Esophagus squamous epithelium (tissue), 4 donors: Measurements from ENCODE around the gene ZDHHC14.

ENCODE experiments used
- POLR2A ChIP-seq, 4 donors: fragments of 450-650 bp; IDR thresholded peaks; one replicate each; pipeline ENCODE4 v1.6.1; 2017; ENCODE audit warnings: antibody characterized with exemption in 4 of 4, mild to moderate bottlenecking in 4 of 4, moderate library complexity in 3 of 4
- TF ChIP-seq, protein P1 (sequence below), 6 experiments: fragments of 450-650 bp in 4 of 6; fragments of 200-600 bp in 2 of 6; sonication (generic) in 2 of 6; IDR thresholded peaks; one replicate each; pipeline ENCODE4 v1.5.1; 2016 to 2019; ENCODE audit warnings: antibody characterized with exemption in 6 of 6, mild to moderate bottlenecking in 4 of 6, moderate library complexity in 4 of 6

DNA sequence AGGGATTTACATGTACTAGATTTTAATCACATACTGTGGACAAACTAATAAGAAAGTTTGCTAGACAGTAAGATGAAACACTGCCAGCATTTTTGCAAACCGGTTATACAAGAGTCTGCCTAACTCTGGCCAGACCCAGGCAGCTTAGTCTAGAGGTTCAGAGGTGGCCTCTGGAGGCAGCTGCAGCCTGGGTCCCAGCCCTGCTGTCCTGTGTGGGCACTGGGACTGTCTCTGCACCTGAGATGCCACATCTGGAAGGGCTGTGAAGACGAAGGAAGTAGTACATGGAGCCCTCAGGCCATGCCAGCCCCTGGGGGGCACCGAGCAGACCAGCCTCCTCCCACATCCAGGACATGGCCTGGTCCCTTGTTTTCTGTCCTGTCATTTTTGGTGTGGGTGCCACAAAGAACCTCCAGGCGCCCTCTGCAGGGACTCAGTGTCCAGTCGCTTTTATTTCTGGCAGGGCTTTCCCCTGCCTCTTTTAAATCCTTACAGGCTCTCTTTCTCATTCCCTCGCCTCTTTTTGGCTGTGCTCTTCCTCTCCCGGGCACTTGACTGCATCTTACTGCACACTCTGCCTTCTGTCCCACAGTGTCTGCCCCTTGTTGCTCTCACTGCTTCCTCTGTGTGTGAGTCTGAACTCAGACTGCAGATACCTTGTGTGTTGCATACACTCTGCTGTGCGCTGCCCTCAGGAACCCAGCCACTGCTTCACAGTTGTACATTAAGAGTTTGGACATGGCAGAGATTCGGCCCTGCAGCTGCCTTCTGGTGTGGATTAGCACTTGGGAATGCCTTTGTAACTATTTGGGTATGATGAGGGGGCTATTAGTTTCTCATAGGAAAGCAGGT is 216.7 kb downstream of the ZDHHC14 start:
- TF ChIP-seq, protein P1, sequence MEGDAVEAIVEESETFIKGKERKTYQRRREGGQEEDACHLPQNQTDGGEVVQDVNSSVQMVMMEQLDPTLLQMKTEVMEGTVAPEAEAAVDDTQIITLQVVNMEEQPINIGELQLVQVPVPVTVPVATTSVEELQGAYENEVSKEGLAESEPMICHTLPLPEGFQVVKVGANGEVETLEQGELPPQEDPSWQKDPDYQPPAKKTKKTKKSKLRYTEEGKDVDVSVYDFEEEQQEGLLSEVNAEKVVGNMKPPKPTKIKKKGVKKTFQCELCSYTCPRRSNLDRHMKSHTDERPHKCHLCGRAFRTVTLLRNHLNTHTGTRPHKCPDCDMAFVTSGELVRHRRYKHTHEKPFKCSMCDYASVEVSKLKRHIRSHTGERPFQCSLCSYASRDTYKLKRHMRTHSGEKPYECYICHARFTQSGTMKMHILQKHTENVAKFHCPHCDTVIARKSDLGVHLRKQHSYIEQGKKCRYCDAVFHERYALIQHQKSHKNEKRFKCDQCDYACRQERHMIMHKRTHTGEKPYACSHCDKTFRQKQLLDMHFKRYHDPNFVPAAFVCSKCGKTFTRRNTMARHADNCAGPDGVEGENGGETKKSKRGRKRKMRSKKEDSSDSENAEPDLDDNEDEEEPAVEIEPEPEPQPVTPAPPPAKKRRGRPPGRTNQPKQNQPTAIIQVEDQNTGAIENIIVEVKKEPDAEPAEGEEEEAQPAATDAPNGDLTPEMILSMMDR (IDR thresholded peaks at IDR 0.05), result peak in 5 of 6 experiments; percentile 23 to 58 (median 47)
- no peak for TF ChIP-seq POLR2A (IDR thresholded peaks at IDR 0.05)
